ENCODE measurements around the gene OPCML.

- TF ChIP-seq CTCF (optimal IDR thresholded peaks at IDR 0.05 in 1 of 3, IDR thresholded peaks at IDR 0.05 in 1 of 3, conservative IDR thresholded peaks at IDR 0.05 in 1 of 3; ENCODE audit: extremely low read depth in 1 of 3, insufficient read depth in 2 of 3, low read length in 3 of 3) (no peak), EZH2 (IDR thresholded peaks at IDR 0.05; ENCODE audit: low read length) (no peak)
These were observed 201.3 kb downstream of the OPCML start for GRCh38 chr11:133331031-133331430.

All from keratinocyte (primary cell).